Body of pancreas (tissue), 4 donors: ENCODE results near the gene PLEKHG3. TPM values are rescaled to one million over a fixed set of nuclear protein-coding genes. Genes with fewer than 3 reads are reported as not detected.
A peak's percentile ranks its signal among the peaks of the same experiment; 100 is the strongest.

Experiments
- ATAC-seq: fragments of 150-250 bp; one replicate; pipeline ENCODE4 v1.9.1; 2016
- DNase-seq, 4 donors: peaks; one replicate each; pipeline ENCODE4 v3.0.0-alpha.2; 2019
- H3K27ac ChIP-seq, 4 donors: fragments of 200-600 bp; sonication (generic); 1 replicate in 3 of 4; 2 replicates in 1 of 4; pipeline versions ENCODE4 v1.5.1 to v1.6.1; 2016 to 2019; ENCODE audit warnings: mild to moderate bottlenecking in 1 of 4, mixed read lengths in 1 of 4, moderate library complexity in 1 of 4
- H3K27me3 ChIP-seq, 2 donors: fragments of 200-600 bp; sonication (generic); one replicate each; pipeline ENCODE4 v1.6.0; 2016; ENCODE audit warnings: mild to moderate bottlenecking in 1 of 2
- H3K36me3 ChIP-seq, 2 donors: fragments of 200-600 bp; sonication (generic); replicated peaks in 1 of 2; 2 replicates each; pipeline ENCODE4 v1.5.1; 2016; ENCODE audit warnings: low read depth in 2 of 2; ENCODE audit not compliant: insufficient read depth in 1 of 2
- H3K4me1 ChIP-seq: fragments of 200-600 bp; sonication (generic); one replicate; pipeline ENCODE4 v1.6.0; 2016
- H3K4me3 ChIP-seq, 2 donors: fragments of 200-600 bp; sonication (generic); 1 replicate in 1 of 2; 2 replicates in 1 of 2; pipeline ENCODE4 v1.5.1; 2016 to 2019
- H3K9me3 ChIP-seq, 3 donors: fragments of 200-600 bp; sonication (generic); 1 replicate in 2 of 3; 2 replicates in 1 of 3; pipeline ENCODE4 v1.5.1; 2016
- POLR2A ChIP-seq, 3 donors: fragments of 450-650 bp; IDR thresholded peaks; one replicate each; pipeline ENCODE4 v1.6.1; 2016; ENCODE audit warnings: antibody characterized with exemption in 3 of 3, mild to moderate bottlenecking in 2 of 3
- WGBS, 2 donors: methylation state at CpG; one replicate each; pipeline ENCODE4 v1.1.5; 2017; 5-methylcytosine and 5-hydroxymethylcytosine counted together
- intact Hi-C: fragments of 100-400 bp; cut with DNase I; formaldehyde crosslinking; loops from one replicate; pipeline ENCODE4 v1.15.1; 2023
- total RNA-seq, 2 donors: library from RNA; depleted of rRNA; stranded (reverse); fragments of >200 nt; gene quantifications; one replicate each; pipeline ENCODE4 v1.1.0, GENCODE V29; 2016
- TF ChIP-seq, protein P1 (sequence below), 7 experiments: fragments of 450-650 bp in 4 of 7; fragments of 200-600 bp in 3 of 7; sonication (generic) in 3 of 7; IDR thresholded peaks; one replicate each; pipeline ENCODE4 v1.5.1; 2016 to 2019; ENCODE audit warnings: antibody characterized with exemption in 7 of 7

Gene PLEKHG3
- total RNA-seq, 2 donors from 2014 or later, result 34.5 to 40.2 TPM

DNA sequence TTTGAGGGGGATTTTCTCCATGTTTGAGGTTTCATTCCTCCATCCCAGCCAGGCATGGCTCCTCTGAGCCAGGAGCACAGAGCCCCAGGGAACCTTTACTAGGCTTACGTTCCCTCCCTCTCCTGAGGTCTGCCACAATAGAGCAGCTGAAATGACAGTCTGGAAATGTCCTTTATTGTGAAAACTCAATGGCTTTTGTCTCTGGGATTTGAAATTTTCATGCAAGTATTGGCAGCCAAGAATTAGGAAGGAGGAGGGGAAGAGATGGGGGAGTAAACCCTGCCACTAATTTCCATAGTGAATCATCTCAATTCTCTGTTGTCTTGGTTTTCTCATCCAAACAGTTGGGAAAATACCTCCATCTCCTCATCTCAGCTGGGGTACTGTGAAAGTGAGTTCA is 2.6 kb upstream of the PLEKHG3 start:
- no peak overlapping the region for H3K27ac ChIP-seq

DNA sequence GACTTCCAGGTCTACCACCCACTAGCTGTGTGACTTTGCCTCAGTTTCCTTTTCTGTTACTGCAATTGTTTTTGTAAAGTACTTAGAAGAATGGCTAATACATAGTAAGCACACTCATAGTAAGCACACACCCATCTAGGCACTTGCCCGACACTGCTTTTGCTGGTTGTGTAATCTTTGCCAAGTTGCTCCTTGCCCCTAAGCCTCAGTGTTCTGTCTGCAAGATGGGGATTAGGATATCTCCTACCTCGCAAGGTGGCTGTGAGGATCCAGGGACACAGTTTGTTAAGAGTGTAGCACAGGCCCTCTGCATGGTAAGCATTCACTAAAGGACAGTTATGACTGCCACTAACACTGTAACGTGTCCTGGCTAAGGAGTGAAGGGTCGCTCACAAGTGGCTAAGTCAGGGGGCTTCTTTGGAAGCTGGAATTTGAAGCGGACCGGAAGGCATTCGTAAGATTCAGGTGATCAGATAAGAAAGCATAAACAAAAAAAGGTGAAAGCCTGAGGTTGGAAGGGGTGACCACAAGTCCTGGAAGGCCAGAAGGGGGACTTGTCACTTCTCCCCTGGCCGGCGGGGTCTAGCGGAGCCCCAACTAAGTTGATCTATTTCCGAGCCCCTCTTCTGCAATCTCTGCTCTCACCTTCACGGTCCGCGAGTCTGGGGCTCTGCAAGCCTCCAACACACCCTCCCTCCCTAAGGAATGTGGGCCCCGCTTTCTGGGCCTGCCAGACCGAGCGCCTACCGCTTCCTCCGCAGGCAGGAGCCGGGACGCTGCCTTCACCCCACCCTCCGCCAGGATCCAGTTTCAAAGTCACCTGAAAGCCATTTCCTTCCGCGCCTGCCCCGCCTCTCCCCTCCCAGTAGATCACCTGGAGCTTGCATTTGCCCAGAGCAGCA is 1.5 kb upstream of the PLEKHG3 start:
- DNase-seq (peak; percentile 74 to 85 (median 83)), ATAC-seq (peak; percentile 52)
- Histone ChIP-seq H3K27me3 (no peaks in the 10 kb centered on the region), H3K36me3 (no peaks in the 10 kb centered on the region), H3K4me3 (no peak overlapping the region), H3K9me3 (no peaks in the 10 kb centered on the region), H3K27ac (peak overlapping the region; percentile 12 to 97 (median 85)), H3K4me1 (peaks cover 60% of the 10 kb centered on the region)
- 26 to 37% methylated on average over 25 of the region's 25 CpGs for WGBS, 2 donors
- TF ChIP-seq, protein P1, sequence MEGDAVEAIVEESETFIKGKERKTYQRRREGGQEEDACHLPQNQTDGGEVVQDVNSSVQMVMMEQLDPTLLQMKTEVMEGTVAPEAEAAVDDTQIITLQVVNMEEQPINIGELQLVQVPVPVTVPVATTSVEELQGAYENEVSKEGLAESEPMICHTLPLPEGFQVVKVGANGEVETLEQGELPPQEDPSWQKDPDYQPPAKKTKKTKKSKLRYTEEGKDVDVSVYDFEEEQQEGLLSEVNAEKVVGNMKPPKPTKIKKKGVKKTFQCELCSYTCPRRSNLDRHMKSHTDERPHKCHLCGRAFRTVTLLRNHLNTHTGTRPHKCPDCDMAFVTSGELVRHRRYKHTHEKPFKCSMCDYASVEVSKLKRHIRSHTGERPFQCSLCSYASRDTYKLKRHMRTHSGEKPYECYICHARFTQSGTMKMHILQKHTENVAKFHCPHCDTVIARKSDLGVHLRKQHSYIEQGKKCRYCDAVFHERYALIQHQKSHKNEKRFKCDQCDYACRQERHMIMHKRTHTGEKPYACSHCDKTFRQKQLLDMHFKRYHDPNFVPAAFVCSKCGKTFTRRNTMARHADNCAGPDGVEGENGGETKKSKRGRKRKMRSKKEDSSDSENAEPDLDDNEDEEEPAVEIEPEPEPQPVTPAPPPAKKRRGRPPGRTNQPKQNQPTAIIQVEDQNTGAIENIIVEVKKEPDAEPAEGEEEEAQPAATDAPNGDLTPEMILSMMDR (IDR thresholded peaks at IDR 0.05), result peak in 2 of 7 experiments; percentile 14 to 20
- peak; percentile 16 to 62 (median 52) for TF ChIP-seq POLR2A (IDR thresholded peaks at IDR 0.05)
- intact Hi-C loops, result no loop called here

More for the DNA sequence above, 2.6 kb upstream of the PLEKHG3 start:
- peaks cover 49% of the 10 kb centered on the region for H3K4me1 ChIP-seq
- no peaks in the 10 kb centered on the region for H3K36me3 ChIP-seq
- WGBS, 2 donors, result 92 to 95% methylated on average over 1 of the region's 1 CpG
- DNase-seq (peak in 1 of 4 donors; percentile 2), ATAC-seq (no peak)
- H3K9me3 ChIP-seq, result no peaks in the 10 kb centered on the region
- H3K27me3 ChIP-seq, result no peaks in the 10 kb centered on the region
- no peak for TF ChIP-seq POLR2A (IDR thresholded peaks at IDR 0.05)
- TF ChIP-seq, protein P1 (IDR thresholded peaks at IDR 0.05), result no peak
- no peak overlapping the region for H3K4me3 ChIP-seq
- intact Hi-C loops, result no loop called here

DNA sequence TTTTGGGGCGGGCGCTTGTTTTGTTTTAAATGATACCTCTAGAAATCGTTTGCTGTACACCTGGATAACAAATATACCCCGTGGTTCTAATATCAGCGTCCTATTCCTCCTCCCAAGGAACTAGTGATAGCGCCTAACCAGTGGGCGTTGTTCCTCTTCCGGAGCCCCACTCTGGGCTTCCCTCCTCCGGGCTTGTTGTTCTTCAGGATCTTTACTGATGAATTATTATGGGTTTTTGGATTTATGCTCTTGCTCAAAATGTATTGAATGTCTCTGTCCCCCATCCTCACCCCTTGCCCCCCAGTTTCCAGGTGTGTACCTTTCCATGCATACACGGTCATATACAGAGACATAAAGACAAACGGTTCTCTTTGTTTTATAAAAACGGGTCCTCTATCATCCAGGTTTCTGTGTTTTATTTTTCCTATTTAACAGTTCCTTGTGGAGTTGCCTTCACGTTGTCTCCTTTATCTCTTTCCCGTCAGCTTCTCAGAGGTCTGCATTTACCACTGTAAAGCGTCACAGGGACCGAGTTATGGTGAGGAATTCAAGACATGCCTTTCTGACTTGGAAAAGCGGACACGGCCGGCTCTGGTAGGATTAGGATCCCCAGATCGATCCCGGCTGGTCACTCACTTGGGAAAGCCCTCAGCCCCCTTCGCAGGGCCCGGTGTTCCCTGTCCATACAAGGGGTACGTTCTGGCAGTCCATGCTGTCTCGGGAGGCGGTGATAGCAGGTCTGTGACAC is 655 bp upstream of the PLEKHG3 start:
- H3K27me3 ChIP-seq, result no peaks in the 10 kb centered on the region
- peak in 1 of 4 donors; percentile 21 for DNase-seq
- no peak for TF ChIP-seq POLR2A (IDR thresholded peaks at IDR 0.05)
- TF ChIP-seq, protein P1 (IDR thresholded peaks at IDR 0.05), result no peak
- H3K4me3 ChIP-seq, result peak overlapping the region in 1 of 2 donors; percentile 63
- H3K9me3 ChIP-seq, result no peaks in the 10 kb centered on the region
- no peak for ATAC-seq
- H3K27ac ChIP-seq, result peak overlapping the region; percentile 84 to 97 (median 88)
- H3K36me3 ChIP-seq, result no peaks in the 10 kb centered on the region
- peaks cover 61% of the 10 kb centered on the region for H3K4me1 ChIP-seq
- 4 to 12% methylated on average over 16 to 26 of the region's 26 CpGs for WGBS, 2 donors
- intact Hi-C loops, result no loop called here

DNA sequence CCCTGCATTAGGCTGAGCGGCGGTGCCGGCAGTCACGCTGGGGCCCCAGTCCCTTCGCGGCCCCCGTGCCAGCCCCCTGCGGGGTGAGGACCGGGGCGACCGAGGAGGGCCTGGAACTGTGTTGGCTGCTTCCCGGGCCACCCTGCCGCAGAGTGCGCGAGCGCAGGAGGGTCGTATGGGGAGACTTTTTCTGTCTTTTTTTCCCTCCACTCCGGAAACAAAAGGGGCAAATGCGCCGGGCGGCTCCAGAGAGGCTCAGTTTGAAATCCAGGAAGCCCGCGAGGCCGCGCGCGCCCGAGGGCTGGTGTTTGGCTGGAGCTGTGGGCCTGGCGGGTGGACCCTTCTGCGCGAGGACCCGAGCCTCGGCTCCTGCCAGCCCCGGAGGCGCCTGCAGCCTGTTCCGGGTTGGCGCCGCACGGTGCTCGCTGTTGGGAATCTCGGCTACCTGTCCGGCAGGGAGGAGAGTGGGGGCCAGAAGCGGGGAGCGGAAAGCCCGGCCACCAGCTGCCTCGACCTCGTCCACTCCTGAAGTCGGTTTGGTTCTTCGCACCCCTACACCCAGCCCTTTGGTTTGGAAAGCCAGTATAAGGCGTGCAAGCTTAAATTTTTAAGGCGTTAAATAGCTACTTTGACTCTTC is 638 bp downstream of the PLEKHG3 start:
- no peaks in the 10 kb centered on the region for H3K9me3 ChIP-seq
- no peaks in the 10 kb centered on the region for H3K36me3 ChIP-seq
- H3K27ac ChIP-seq, result peak overlapping the region; percentile 84 to 97 (median 88)
- H3K27me3 ChIP-seq, result no peaks in the 10 kb centered on the region
- intact Hi-C loops, result no loop called here
- ATAC-seq, result peak; percentile 43
- WGBS, 2 donors, result 0% methylated on average over 9 to 51 of the region's 51 CpGs
- DNase-seq, result peak; percentile 62 to 75 (median 65)
- peak overlapping the region; percentile 42 to 63 for H3K4me3 ChIP-seq
- peaks cover 63% of the 10 kb centered on the region for H3K4me1 ChIP-seq
- TF ChIP-seq, protein P1 (IDR thresholded peaks at IDR 0.05), result no peak
- peak in 1 of 3 donors; percentile 6 for TF ChIP-seq POLR2A (IDR thresholded peaks at IDR 0.05)
